ENCODE data around the gene LSM2. TPM values are rescaled to one million over a fixed set of nuclear protein-coding genes. Genes with fewer than 3 reads are reported as not detected.

Gene LSM2
- total and polyA plus RNA-seq, 9 of the 15 experiments (the other 6 are each of a cell fraction or from before 2014, with no cell fraction given), result 154 to 407 (median 223) TPM

GRCh38 chr6:31827286-31828079 is 20.7 kb upstream of the LSM2 start, which contains the start of gene HSPA1B (continued):
- TF ChIP-seq ARID4B (CRISPR knock-in tag; IDR thresholded peaks at IDR 0.05), result peak; percentile 94
- TF ChIP-seq ZHX1 (conservative IDR thresholded peaks at IDR 0.05; ENCODE audit: low read length), result peak; percentile 57; the same call in 1 of the 2 replicates
- TF ChIP-seq POLR2H (tag; IDR thresholded peaks at IDR 0.05; ENCODE audit: low read depth), result no peak
- peak; percentile 90 for TF ChIP-seq ZBTB26 (CRISPR knock-in tag; IDR thresholded peaks at IDR 0.05)
- peak; percentile 100 for TF ChIP-seq NELFE (IDR thresholded peaks at IDR 0.05; ENCODE audit: insufficient read depth, insufficient read length)
- TF ChIP-seq CBFA2T3 (IDR thresholded peaks at IDR 0.05), result no peak
- TF ChIP-seq SAFB2 (IDR thresholded peaks at IDR 0.05; ENCODE audit: borderline replicate concordance, low read depth, low read length, severe bottlenecking), result no peak
- peak; percentile 90; the same call in 1 of the 2 replicates for TF ChIP-seq ZNF133 (CRISPR knock-in tag; IDR thresholded peaks at IDR 0.05)
- peak; percentile 85 for TF ChIP-seq HOMEZ (CRISPR knock-in tag; IDR thresholded peaks at IDR 0.05)
- no peak for TF ChIP-seq SFPQ (IDR thresholded peaks at IDR 0.05; ENCODE audit: low read depth, low read length)
- peak; percentile 94 for TF ChIP-seq E2F1 (CRISPR knock-in tag; IDR thresholded peaks at IDR 0.05)
